ENCODE data around the gene IFIT2.

DNA sequence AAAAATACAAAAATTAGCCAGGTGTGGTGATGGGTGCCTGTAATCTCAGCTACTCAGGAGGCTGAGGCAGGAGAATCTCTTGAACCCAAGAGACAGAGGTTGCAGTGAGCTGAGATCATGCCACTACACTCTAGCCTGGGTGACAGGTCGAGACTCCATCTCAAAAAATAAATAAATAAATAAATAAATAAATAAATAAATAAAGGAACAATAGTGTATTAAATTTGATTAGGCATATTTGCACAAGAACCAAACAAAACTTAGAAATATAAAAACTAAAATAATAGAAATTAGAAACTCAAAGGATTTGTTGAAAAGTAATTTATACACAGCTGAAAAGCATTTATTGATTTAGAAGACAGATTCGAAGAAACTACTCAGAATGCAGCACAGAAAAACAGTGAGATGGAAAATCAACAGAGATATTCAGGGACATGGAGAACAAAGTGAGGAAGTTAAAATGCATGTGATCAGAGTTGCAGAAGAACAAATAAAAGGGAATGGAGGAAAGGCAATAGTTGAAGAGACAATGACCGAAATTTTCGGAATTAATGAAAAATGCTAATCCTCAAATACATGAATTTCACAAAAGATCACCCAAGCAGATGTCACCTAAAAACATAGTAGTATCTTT lies 43.6 kb downstream of the IFIT2 start:
- TF ChIP-seq, protein P1, sequence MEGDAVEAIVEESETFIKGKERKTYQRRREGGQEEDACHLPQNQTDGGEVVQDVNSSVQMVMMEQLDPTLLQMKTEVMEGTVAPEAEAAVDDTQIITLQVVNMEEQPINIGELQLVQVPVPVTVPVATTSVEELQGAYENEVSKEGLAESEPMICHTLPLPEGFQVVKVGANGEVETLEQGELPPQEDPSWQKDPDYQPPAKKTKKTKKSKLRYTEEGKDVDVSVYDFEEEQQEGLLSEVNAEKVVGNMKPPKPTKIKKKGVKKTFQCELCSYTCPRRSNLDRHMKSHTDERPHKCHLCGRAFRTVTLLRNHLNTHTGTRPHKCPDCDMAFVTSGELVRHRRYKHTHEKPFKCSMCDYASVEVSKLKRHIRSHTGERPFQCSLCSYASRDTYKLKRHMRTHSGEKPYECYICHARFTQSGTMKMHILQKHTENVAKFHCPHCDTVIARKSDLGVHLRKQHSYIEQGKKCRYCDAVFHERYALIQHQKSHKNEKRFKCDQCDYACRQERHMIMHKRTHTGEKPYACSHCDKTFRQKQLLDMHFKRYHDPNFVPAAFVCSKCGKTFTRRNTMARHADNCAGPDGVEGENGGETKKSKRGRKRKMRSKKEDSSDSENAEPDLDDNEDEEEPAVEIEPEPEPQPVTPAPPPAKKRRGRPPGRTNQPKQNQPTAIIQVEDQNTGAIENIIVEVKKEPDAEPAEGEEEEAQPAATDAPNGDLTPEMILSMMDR (IDR thresholded peaks at IDR 0.05): no peak
- no peak for TF ChIP-seq POLR2A (IDR thresholded peaks at IDR 0.05)
